GM18870 (cell line): ENCODE results near the gene NUP50.
A peak's percentile ranks its signal among the peaks of the same experiment; 100 is the strongest.

Experiments
- ATAC-seq: cut with Tn5 transposase; IDR thresholded peaks from one replicate; pipeline ENCODE4 v1.9.1; 2021; ENCODE audit warnings: moderate library complexity; ENCODE audit not compliant: unreplicated experiment

Gene NUP50

DNA sequence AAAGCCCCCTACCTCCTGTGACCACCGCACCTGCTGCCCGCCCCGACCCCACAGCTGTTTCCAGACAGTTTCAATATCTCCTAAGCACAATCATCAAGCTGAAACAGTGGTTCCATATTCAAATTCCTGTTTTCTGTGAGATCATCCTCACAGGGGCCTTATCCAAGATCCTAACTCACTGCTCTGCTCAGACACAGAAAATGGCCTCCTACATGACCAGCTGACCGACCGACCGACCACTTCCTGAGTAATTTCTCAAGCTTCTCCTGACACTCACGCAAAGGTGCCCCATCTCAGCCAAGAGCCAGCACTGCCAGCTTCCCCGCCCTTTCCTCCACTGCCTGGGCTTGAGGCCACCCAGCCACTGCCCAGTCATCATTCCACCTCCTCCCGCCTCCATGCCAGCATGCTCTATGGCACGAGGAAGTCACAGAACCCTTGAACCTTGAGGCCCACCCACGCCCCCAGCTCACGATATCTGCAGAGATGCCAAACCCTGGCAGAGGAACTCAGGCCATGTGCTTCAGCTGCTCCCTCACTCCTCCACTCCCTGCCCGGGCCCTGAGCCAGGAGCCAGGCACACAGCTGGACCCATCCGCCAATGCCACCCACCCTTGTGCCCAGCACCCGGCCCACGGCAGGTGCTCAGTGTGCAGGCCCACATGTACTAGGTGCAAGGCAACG lies 62.9 kb downstream of the NUP50 start:
- no peak for ATAC-seq

DNA sequence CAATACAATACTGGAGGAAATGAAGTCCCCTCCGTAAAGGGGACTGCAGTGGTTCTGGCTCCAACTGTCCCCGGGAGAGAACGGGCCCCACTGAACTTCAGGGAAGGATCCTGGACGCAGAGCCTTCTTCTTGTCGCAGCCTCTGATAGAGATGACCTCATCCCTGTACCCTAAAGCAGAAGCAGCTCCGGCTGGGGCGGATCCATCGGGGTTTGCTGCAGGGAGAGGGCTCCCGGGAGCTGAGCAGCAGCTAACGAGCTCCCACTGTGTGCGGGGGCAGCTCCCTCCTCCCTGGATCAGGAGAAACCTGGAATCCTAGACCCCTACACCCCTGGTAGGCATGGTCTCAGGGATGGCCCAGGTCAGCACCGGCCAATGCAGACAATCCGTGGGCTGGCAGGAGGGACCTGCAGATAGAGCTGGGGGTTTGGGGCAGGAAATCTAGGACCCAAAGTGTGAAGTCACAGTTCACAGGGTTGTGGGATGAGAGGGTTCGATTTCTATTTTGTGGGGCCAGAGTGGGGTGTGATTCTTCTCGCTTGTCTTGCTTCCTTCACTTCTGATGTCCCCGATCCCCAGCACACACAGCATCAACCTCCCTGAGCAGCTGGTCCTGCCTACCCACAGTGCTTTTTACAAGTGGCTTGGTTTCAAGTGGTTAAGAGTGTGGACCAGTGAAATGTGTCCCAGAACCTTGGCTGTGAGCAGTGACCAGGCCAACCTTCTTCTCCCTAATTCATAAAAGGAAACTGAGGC lies 64.1 kb downstream of the NUP50 start:
- no peak for ATAC-seq

DNA sequence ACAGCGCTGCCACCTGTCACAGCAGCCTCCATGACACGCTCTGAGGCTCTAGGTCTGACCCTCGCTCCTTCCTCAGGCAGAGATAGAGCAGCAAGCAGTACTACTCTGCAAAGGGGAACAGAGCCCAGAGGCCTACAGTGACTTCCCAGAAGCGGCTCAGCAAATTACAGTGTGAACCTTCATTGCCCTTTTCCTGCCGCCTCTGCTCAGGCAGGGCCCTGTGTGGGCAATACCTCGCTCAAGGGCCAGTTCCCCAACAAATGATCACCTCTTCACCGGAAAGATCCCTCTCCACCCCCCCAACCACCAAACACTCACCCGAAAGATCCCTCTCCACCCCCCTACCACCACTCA lies 64.7 kb downstream of the NUP50 start:
- no peak for ATAC-seq

DNA sequence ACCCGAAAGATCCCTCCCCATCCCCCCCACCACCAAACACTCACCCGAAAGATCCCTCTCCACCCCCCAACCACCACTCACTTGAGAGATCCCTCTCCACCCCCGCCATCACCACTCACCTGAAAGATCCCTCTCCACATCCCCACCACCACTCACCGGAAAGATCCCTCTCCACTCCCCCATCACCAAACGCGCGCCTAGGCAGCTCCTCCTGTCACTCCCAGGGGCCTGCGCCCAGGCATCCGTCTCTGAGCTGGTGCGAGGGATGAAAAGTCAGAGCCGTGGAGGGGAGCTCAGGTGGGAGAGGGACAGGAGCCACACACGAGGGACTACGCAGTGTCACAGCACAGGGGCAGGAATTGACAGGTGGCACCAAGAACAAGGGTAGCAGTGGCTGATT lies 65.5 kb downstream of the NUP50 start:
- ATAC-seq, result no peak

DNA sequence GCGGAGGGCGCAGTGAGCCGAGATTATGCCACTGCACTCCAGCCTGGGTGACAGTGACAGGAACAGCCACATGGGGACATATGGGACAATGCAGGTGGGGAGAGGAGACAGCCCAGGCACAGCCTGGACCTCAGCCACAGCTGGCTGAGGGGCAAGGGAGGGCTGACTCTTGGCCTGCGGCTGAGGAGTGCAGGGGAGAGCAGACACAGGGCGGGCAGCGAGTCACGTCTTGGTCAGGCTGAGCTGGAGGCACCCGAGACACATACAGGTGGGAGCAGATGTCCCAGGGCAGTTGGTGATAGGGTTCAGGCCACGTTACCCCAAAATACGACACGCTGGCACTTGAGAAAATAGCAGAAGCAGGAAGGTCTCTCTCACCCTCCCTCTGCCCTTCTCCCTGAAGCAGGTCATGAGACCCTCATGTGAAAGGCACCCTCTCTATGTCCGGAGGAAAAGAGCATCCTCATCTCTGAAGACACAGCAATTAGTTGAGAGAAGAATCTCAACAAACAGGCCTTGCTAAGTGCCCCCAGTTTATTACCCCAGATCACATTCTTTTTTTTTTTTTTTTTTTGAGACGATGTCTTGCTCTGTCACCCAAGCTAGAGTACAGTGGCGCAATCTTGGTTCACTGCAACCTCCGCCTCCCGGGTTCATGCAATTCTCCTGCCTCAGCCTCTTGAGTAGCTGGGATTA lies 66.4 kb downstream of the NUP50 start:
- no peak for ATAC-seq

DNA sequence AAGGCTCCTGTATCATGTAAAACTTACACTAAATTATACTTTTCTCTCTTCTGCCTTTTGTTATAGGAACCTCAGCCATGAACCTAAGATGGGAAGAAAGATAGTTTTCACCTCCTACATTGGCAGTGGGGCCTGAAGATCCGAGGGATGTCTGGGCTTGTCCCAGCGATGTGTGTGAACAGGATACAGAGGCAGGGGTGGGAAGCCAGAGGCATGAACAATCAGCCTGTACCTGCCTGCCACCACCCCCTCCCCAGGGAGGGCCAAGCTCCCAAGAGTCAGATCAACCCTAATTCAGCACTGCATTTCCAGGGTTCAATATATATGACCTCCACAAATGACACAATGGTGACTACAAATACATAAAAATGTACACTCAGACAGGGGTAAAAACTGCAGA lies 67.6 kb downstream of the NUP50 start:
- ATAC-seq, result no peak

DNA sequence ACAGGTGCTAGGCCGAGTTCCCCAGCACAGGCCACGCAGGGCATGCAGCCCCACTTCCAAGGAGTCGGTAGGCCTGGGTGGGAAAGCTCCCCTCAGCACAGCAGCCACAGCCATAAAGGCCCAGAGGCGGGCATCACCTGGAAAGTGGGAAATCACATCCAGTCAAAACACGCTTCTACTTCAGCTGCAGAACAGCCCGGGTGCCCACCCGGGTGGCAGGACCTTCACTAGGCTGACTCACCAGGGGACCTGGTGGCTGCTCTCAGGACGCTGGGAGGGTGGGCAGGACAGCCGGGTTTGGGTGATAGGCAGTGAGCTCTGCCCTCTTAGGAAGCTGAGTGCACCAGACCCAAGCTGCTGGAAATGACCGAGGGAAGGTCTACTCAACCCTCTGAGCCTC lies 69.7 kb downstream of the NUP50 start:
- ATAC-seq, result no peak

DNA sequence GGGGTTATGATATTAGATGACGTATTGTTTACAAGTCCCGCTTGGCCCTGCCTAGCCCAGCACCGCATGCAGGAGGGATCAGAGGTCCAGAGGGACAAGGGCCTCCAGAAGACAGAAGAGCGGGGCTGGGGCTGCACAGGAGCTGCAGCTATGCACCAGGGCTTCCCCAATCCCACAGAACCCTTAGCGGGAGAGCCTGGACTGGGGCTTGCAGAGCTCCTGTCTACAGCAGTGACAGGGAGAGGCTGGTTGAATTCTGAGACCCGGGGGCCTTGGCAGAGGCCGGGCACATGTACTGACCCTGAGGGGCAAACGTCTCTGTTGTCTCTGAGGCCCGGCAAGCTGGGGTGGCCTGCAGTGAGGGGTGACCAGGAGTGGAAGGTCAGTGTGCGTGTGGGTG lies 70.1 kb downstream of the NUP50 start:
- no peak for ATAC-seq

DNA sequence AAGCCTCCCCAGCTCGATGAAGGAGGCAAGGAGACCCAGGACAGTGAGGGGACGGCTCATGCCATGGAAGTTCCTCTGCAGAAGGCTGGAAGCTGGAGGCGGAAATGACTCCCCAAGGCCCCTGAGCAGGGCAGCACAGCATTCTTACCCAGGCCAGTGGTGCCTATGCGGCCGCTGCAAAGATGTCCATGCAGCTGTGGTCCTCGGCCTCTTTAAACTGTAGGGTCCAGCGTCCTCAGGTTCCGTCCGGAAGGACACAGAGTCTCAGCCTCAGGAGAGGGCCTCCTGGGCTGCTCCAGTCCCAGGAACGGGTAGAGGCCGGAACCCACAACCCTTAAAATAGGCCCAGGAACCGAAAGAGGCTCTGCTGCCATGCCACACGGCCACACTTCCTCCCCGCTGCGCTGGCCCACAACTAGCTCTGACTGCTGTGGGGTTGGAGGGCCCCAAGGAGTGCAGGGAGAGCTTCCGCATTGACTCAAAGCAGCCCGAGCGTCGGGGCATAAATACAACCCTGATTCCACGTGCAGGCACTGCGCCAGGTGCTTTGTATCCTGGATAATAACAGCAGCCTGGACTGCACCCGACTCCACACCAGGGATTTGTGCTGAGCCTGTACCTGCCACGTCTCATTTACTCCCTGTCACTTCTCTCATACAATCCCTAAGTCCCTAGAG lies 71.5 kb downstream of the NUP50 start:
- ATAC-seq, result peak; percentile 61

DNA sequence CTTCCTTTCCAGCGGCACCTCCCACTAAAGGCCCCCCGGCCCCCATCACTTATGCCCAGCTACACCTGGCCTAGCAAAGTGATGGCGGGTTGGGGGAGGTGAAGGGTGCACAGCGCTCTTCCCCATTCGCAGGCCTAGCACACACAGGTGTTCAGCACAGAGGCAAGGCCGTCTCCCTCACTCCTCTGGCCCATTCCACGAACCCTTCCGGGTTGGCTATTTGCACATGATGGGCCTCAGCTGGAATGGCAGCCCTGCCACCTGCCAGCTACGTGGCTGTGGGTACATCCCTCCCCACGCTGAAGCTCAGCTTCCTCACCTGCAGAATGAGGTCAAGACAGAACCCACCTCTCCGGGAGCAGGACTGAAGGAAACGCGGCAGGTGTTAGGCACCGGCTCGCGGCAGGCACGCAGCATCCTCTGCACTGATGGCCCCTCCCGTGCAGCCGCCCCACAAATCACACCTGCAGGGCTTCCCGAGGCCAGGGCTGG lies 72.2 kb downstream of the NUP50 start:
- no peak for ATAC-seq

DNA sequence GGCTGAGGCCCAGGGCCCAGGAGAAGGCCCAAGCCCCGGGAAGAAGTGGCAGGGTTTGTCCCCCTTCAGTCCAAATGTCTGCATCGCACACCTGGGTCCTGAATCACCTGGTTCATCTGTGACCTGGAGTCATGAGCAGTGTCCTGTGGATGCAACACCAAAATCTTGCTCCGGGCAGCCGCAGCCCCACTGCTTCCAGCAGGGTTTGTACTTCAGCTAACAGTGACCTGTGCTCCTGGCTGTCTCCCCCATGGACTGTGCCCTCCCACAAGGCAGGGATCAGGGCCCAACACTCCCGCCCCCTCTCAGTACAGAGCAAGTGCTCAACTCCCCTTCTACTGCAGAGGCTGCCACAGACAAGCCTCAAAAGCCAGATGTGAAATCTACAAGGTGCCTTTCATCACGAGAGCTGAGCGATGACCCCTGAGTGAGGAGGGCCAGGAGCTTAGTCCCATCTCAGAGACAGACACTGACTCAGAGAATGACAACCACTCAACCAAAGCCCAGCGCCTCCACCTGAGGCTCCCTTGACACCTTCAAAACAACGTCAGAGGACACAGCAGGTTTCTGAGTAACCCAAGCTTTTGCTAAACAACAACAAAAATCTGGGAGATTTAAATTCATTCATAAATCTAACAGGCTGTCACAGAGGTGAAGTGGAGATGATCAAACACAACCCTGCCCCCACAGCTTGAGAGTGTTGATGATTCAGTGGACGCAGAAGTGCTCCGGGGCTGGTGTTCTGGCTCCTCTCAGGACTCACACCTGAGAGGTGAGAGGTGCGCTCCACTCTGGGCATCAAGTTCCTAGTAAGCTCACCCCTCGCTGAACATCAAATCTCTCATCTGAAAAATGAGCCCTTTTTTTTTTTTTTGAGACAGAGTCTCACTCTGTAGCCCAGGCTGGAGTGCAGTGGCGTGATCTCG lies 73.6 kb downstream of the NUP50 start:
- ATAC-seq, result no peak
